Heart right ventricle (tissue), 16 donors: ENCODE data around the gene EEFSEC. TPM values are rescaled to one million over a fixed set of nuclear protein-coding genes. Genes with fewer than 3 reads are reported as not detected.

Experiments
- ATAC-seq, 8 donors: fragments of 200-7000 bp; cut with Tn5 transposase; one replicate each; pipeline ENCODE4 v1.9.1; 2020; ENCODE audit warnings: mild to moderate bottlenecking in 8 of 8, moderate library complexity in 8 of 8, moderate number of reproducible peaks in 1 of 8
- DNase-seq, 2 donors: peaks; one replicate each; pipeline ENCODE4 v3.0.0-alpha.2; 2020
- H3K27ac ChIP-seq, 10 donors: fragments of 200-600 bp; sonication (generic) in 2 of 10; one replicate each; pipeline versions ENCODE4 v1.5.0 to v1.8.0; 2020 to 2022; ENCODE audit warnings: mild to moderate bottlenecking in 3 of 10
- H3K27me3 ChIP-seq, 7 donors: fragments of 200-600 bp; one replicate each; pipeline ENCODE4 v1.8.0; 2021 to 2022; ENCODE audit warnings: mild to moderate bottlenecking in 2 of 7
- H3K36me3 ChIP-seq, 9 donors: fragments of 200-600 bp; sonication (generic) in 1 of 9; one replicate each; pipeline versions ENCODE4 v1.5.0 to v1.8.0; 2020 to 2022; ENCODE audit warnings: mild to moderate bottlenecking in 2 of 9
- H3K4me1 ChIP-seq, 9 donors: fragments of 200-600 bp; sonication (generic) in 1 of 9; one replicate each; pipeline versions ENCODE4 v1.5.0 to v1.8.0; 2020 to 2022; ENCODE audit warnings: mild to moderate bottlenecking in 4 of 9
- H3K4me3 ChIP-seq, 10 donors: fragments of 200-600 bp; sonication (generic) in 2 of 10; one replicate each; pipeline versions ENCODE4 v1.5.0 to v1.8.0; 2020 to 2022; ENCODE audit warnings: mild to moderate bottlenecking in 7 of 10, moderate library complexity in 2 of 10
- H3K9me3 ChIP-seq, 11 donors: fragments of 200-600 bp in 10 of 11; sonication (generic) in 2 of 11; one replicate each; pipeline versions ENCODE4 v1.5.0 to v1.8.0; 2013 to 2022; ENCODE audit warnings: mild to moderate bottlenecking in 2 of 11, control low read depth in 1 of 11, moderate library complexity in 1 of 11
- CTCF ChIP-seq, 9 donors: fragments of 200-600 bp; sonication (generic) in 2 of 9; IDR thresholded peaks; one replicate each; pipeline versions ENCODE4 v1.5.0 to v1.8.0; 2021 to 2022; ENCODE audit warnings: antibody characterized with exemption in 9 of 9, mild to moderate bottlenecking in 5 of 9, moderate library complexity in 1 of 9
- WGBS, 2 donors: extraction: QIAGEN DNeasy Blood & Tissue Kit; methylation state at CpG; one replicate each; pipeline ENCODE4 v1.1.7; 2013; ENCODE audit warnings: inconsistent platforms in 1 of 2; 5-methylcytosine and 5-hydroxymethylcytosine counted together
- intact Hi-C, 10 donors: fragments of 100-400 bp; cut with DNase I; formaldehyde crosslinking; loops; one replicate each; pipeline versions ENCODE4 v1.11.1 to v1.14.2; 2022
- polyA plus RNA-seq, 2 donors: library from polyadenylated mRNA; stranded (reverse); fragments of 200-250 nt; gene quantifications; one replicate each; pipeline ENCODE4 v1.2.3, GENCODE V29; 2013
- total RNA-seq, 10 donors: library from RNA; stranded (reverse); fragmentation: NEBNext Ultra II Directional in 3 of 10; extraction: Animal tissue kit (Norgen Biotek cat#: 25700) in 3 of 10; gene quantifications; one replicate each; pipeline versions ENCODE4 v1.2.1 to v1.2.4, GENCODE V29; 2021 to 2023
- donor health status: Arrhythmogenic right ventricular cardiomyopathy.
- donor health status: ischemic (EF 13 %, LVEDD 7.1; RV severe dilation, severe dysfunction).
- donor health status: healthy with polysubstance abuse.
- donor health status: DM: no; HTN: yes; CAD: no.
- donor health status: DM: no; HTN: no; CAD: no.
- donor health status: ischemic (EF 25% LVEDD 6.9; RV normal size, moderate dysfunction).
- donor health status: ischemic (EF 25% LVEDD 5.7; RV mildly dilated, moderate dysfunction).
- donor health status: healthy.
- donor health status: DM: yes; HTN: yes; CAD: no.
- donor health status: Ischemic cardiomyopathy.
- donor health status: ischemic (EF 35%, LVEDD 5.7; RV mildly dilated, moderate dysfunction).
- donor health status: nonischemic (EF 11% LVEDD 7.7; RV severe dilation, severe dysfunction).
- donor health status: DM: yes; HTN: yes; CAD: no.
- donor health status: PGD.
- donor health status: ischemic (EF 29% LVEDD 5.4; RV normal size, mild dysfunction).
- donor health status: nonischemic (EF 23%, LVEDD 6.1; RV moderate dilation, normal function).

EEFSEC gene
- total and polyA plus RNA-seq, 12 donors, result 16.5 to 29.5 (median 25.0) TPM

- Histone ChIP-seq H3K27ac (peak overlapping the region in 1 of 10 donors; percentile 20), H3K4me3 (no peak overlapping the region), H3K27me3 (no peaks in the 10 kb centered on the region), H3K9me3 (no peaks in the 10 kb centered on the region), H3K4me1 (peaks cover 15 to 71% (median 42%) of the 10 kb centered on the region in 9 donors), H3K36me3 (peaks cover 0 to 13% (median 0%) of the 10 kb centered on the region in 9 donors)
- ATAC-seq (no peak), DNase-seq (no peak)
- intact Hi-C loops, result no loop called here
- no peak for TF ChIP-seq CTCF (IDR thresholded peaks at IDR 0.05)
- 75% methylated on average over 3 of the region's 3 CpGs for WGBS, 2 donors
Measured at GRCh38 chr3:128279601-128279880, 126.3 kb downstream of the EEFSEC start.

- 71 to 81% methylated on average over 8 of the region's 8 CpGs for WGBS, 2 donors
- no peaks in the 10 kb centered on the region for H3K9me3 ChIP-seq
- DNase-seq (no peak), ATAC-seq (no peak)
- no peak overlapping the region for H3K4me3 ChIP-seq
- no peaks in the 10 kb centered on the region for H3K27me3 ChIP-seq
- TF ChIP-seq CTCF (IDR thresholded peaks at IDR 0.05), result no peak
- peaks cover 0 to 13% (median 0%) of the 10 kb centered on the region in 9 donors for H3K36me3 ChIP-seq
- peaks cover 15 to 71% (median 42%) of the 10 kb centered on the region in 9 donors for H3K4me1 ChIP-seq
- H3K27ac ChIP-seq, result no peak overlapping the region
- intact Hi-C loops, result no loop called here
Measured at GRCh38 chr3:128280481-128281052, 127.3 kb downstream of the EEFSEC start.

- 45 to 68% methylated on average over 2 of the region's 2 CpGs for WGBS, 2 donors
- peaks cover 0 to 13% (median 0%) of the 10 kb centered on the region in 9 donors for H3K36me3 ChIP-seq
Measured at GRCh38 chr3:128281056-128281455, 127.8 kb downstream of the EEFSEC start.

More at GRCh38 chr3:128281056-128281455, 127.8 kb downstream of the EEFSEC start:
- no peaks in the 10 kb centered on the region for H3K27me3 ChIP-seq
- no peak overlapping the region for H3K4me3 ChIP-seq
- TF ChIP-seq CTCF (IDR thresholded peaks at IDR 0.05), result no peak
- intact Hi-C loops, result no loop called here
- peaks cover 15 to 67% (median 42%) of the 10 kb centered on the region in 9 donors for H3K4me1 ChIP-seq
- H3K9me3 ChIP-seq, result no peaks in the 10 kb centered on the region
- H3K27ac ChIP-seq, result peak overlapping the region in 2 of 10 donors; percentile 34 to 69
- no peak for DNase-seq
- ATAC-seq, result no peak
